Left lung (tissue), 10 donors: Measurements from ENCODE around the gene NR1D1. TPM values are rescaled to one million over a fixed set of nuclear protein-coding genes. Genes with fewer than 3 reads are reported as not detected.

Source experiments
- ATAC-seq: fragments of 200-7000 bp; cut with Tn5 transposase; one replicate; pipeline ENCODE4 v1.9.1; 2020; ENCODE audit warnings: moderate library complexity
- DNase-seq, 4 donors: peaks; one replicate each; pipeline ENCODE4 v3.0.0-alpha.2; 2013 to 2020
- H3K27ac ChIP-seq, 2 donors: fragments of 200-600 bp; sonication (generic) in 1 of 2; one replicate each; pipeline versions ENCODE4 v1.5.0 to v1.8.0; 2020 to 2021
- H3K27me3 ChIP-seq, 2 donors: fragments of 200-600 bp; sonication (generic) in 1 of 2; one replicate each; pipeline versions ENCODE4 v1.5.0 to v1.8.0; 2020 to 2021
- H3K36me3 ChIP-seq, 2 donors: fragments of 200-600 bp; sonication (generic) in 1 of 2; one replicate each; pipeline versions ENCODE4 v1.5.0 to v1.8.0; 2020 to 2021
- H3K4me1 ChIP-seq, 2 donors: fragments of 200-600 bp; one replicate each; pipeline ENCODE4 v1.8.0; 2021
- H3K4me3 ChIP-seq, 2 donors: fragments of 200-600 bp; sonication (generic) in 1 of 2; one replicate each; pipeline versions ENCODE4 v1.5.0 to v1.8.0; 2020 to 2021; ENCODE audit warnings: mild to moderate bottlenecking in 1 of 2
- H3K9me3 ChIP-seq, 2 donors: fragments of 200-600 bp; sonication (generic) in 1 of 2; one replicate each; pipeline versions ENCODE4 v1.5.0 to v1.8.0; 2020 to 2021
- intact Hi-C, 2 donors: fragments of 100-400 bp; cut with DNase I; formaldehyde crosslinking; loops; one replicate each; pipeline versions ENCODE4 v1.11.2 to v1.14.2; 2022
- polyA plus RNA-seq, 6 donors: library from polyadenylated mRNA; unstranded; fragments of 120-200 nt; gene quantifications; one replicate each; pipeline ENCODE4 v1.2.1, GENCODE V29; 2013; ENCODE audit not compliant: insufficient read length in 6 of 6
- total RNA-seq, 2 donors: library from RNA; stranded (reverse); fragmentation: NEBNext Ultra II Directional; extraction: Animal tissue kit (Norgen Biotek cat#: 25700); gene quantifications; one replicate each; pipeline ENCODE4 v1.2.1, GENCODE V29; 2021
- TF ChIP-seq, protein P1 (sequence below), 2 donors: fragments of 200-600 bp; sonication (generic) in 1 of 2; IDR thresholded peaks; one replicate each; pipeline versions ENCODE4 v1.5.0 to v1.8.0; 2021; ENCODE audit warnings: antibody characterized with exemption in 2 of 2
- donor health status: DM: no; HTN: yes; CAD: no.
- donor health status: DM: no; HTN: no; CAD: no.

The NR1D1 gene
- total and polyA plus RNA-seq, 8 donors = 3.0 to 11.4 (median 4.1) TPM

DNA sequence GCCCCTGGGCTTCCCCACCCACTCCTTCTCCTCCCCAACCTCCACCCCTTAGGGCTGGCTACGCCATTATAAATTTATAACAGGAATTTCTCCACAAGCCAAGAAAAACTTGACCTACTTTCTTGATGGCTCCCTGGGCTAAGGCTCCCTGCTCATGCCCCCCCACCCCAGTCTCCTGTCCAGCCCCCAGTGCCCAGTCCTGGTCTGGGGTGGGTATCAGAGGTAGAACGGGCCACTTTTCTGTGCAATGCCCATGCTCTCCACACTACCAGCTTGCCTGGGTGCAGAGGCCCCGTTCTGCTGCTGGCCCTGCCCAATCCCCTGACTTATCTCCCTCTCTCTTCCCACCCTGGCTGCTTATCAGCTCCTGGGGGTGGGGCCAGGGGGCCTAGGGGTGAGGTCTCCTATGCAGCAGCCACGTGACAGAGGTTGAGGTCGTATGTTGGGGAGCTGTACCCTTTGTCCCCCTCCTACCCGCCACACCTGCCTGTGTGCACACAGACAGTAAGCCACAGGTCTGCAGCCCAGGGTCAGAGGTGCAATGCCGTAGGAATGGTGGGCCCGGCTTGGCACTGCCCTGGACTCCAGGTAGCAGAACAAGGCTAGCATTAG lies 27.5 kb downstream of the NR1D1 start:
- intact Hi-C loops = no loop called here
- ATAC-seq (peak; percentile 15), DNase-seq (no peak)
- Histone ChIP-seq H3K4me3 (no peak overlapping the region), H3K27ac (peak overlapping the region; percentile 75 to 83), H3K36me3 (no peaks in the 10 kb centered on the region), H3K9me3 (no peaks in the 10 kb centered on the region), H3K27me3 (no peaks in the 10 kb centered on the region), H3K4me1 (peaks cover 69 to 89% of the 10 kb centered on the region in 2 donors)
- TF ChIP-seq, protein P1, sequence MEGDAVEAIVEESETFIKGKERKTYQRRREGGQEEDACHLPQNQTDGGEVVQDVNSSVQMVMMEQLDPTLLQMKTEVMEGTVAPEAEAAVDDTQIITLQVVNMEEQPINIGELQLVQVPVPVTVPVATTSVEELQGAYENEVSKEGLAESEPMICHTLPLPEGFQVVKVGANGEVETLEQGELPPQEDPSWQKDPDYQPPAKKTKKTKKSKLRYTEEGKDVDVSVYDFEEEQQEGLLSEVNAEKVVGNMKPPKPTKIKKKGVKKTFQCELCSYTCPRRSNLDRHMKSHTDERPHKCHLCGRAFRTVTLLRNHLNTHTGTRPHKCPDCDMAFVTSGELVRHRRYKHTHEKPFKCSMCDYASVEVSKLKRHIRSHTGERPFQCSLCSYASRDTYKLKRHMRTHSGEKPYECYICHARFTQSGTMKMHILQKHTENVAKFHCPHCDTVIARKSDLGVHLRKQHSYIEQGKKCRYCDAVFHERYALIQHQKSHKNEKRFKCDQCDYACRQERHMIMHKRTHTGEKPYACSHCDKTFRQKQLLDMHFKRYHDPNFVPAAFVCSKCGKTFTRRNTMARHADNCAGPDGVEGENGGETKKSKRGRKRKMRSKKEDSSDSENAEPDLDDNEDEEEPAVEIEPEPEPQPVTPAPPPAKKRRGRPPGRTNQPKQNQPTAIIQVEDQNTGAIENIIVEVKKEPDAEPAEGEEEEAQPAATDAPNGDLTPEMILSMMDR (IDR thresholded peaks at IDR 0.05) = no peak

DNA sequence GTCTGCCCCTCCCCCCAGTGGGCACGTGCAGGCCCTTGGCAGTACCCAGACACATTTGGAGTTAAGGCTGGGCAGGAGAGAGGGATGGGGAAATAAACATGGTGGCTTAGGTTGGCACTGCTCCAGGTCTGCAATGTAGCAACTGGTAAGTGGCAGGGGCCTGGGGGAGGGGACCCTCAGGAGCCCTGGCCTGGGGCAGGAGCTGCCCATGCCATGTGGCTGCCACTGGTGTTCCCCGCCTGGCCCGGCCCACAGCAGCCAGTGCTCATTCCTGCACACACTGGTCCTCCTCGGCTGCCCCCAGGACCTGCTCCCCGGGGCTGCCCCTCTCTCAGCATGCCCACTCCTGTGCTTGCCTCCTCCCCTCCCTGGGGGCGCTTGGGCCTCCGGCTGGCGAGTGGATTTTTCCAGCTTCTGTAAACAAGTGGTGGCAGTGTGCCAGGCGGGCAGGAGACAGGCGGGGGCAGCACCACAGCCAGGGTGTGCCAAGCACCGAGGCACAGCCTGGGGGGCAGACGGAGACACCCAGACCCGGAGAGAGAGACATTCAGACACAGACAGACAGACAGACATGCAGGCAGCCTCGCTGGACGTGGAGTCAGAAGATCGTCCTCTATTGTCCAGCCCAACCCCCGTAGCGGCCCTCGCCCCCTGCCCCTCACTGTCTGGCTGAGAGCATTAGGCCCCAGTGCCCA lies 28.2 kb downstream of the NR1D1 start:
- intact Hi-C loops = no loop called here
- DNase-seq = peak in 3 of 4 donors; percentile 82 to 89 (median 86)
- Histone ChIP-seq H3K9me3 (no peaks in the 10 kb centered on the region), H3K36me3 (no peaks in the 10 kb centered on the region), H3K4me3 (no peak overlapping the region), H3K27ac (peak overlapping the region; percentile 75 to 83), H3K27me3 (no peaks in the 10 kb centered on the region), H3K4me1 (peaks cover 69 to 91% of the 10 kb centered on the region in 2 donors)
- TF ChIP-seq, protein P1 (IDR thresholded peaks at IDR 0.05) = no peak
- ATAC-seq = peak; percentile 41

DNA sequence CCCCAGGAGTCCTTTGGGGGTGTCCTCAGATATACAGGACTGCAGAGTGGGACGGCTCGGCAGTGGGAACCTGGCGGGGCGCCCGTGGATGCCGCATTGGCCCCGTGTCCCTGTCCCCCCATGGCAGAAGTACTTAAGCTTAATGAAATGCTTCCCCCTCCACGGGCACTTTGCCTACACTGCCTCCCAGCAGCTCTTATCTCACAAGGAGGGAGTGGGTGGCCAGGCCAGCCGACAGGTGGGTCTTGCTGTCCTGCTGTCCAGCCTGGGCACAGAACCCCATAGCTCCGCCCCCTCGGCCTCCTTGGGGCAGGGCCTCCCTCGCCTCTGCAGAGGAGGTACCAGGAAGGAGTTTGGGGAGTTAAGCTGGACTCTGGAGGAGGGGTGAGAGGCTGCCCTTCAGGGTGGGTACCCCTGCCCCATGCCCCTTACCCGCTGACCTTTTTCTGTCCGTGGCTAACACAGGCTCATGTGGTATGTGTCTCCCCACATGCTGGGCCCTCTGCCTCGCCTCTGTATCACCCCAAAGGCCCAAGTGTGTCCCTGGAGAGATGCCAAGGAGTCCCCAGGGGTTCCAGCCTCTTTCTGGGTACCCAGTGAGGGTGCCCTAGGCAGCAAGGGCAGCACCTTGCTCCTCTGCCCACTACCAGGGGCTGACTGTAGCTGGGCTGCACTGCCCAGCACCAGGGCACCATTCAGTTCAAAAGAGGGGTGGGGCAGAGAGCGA lies 28.9 kb downstream of the NR1D1 start:
- Histone ChIP-seq H3K27me3 (no peaks in the 10 kb centered on the region), H3K4me1 (peaks cover 69 to 97% of the 10 kb centered on the region in 2 donors), H3K4me3 (peak overlapping the region in 1 of 2 donors; percentile 9), H3K27ac (peak overlapping the region; percentile 75 to 83), H3K9me3 (no peaks in the 10 kb centered on the region), H3K36me3 (no peaks in the 10 kb centered on the region)
- DNase-seq (peak in 2 of 4 donors; percentile 85 to 93), ATAC-seq (peak; percentile 59)
- TF ChIP-seq, protein P1 (IDR thresholded peaks at IDR 0.05) = no peak
- intact Hi-C loops = no loop called here

DNA sequence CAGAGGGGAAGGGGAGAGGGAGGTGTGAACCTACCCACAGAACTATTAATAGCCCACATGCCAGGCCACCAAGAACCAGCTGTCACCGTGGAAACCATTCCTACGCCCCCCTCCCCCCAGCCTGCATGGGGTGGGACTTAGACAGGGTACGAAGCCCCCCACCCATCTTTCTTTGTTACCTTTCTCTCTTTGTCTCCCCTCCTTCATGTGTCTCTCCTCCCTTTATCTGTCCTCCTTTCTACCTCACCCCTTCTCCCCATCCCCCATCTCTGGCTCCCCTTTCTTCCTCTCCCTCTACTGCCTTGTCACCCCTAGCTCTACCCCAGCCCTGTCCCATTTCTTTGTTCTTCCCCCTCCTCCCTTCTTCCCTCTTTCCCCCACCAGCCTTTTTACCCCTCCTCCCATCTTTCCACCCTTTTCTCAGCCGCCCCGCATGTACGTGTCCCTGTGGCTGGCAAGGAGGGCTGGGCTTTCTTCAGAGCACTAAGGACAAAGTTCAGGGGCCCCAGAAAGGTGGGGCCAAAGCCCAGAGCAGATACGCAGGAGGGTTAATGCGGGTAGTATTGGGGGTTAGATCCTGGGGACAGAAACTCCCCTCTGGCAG lies 29.6 kb downstream of the NR1D1 start:
- peak overlapping the region in 1 of 2 donors; percentile 9 for H3K4me3 ChIP-seq
- TF ChIP-seq, protein P1 (IDR thresholded peaks at IDR 0.05) = no peak
- H3K36me3 ChIP-seq = no peaks in the 10 kb centered on the region
- ATAC-seq = no peak
- peaks cover 62 to 94% of the 10 kb centered on the region in 2 donors for H3K4me1 ChIP-seq
- no peaks in the 10 kb centered on the region for H3K9me3 ChIP-seq
- no peaks in the 10 kb centered on the region for H3K27me3 ChIP-seq
- DNase-seq = no peak
- H3K27ac ChIP-seq = peak overlapping the region; percentile 75 to 83
- intact Hi-C loops = no loop called here
